EH (cell line): ENCODE measurements around the gene MINDY2.
A peak's percentile ranks its signal among the peaks of the same experiment; 100 is the strongest.

Source experiments
- DNase-seq: peaks from one replicate; pipeline ENCODE4 v3.0.0-alpha.2; 2015; ENCODE audit warnings: low read depth

Gene MINDY2, protein sequence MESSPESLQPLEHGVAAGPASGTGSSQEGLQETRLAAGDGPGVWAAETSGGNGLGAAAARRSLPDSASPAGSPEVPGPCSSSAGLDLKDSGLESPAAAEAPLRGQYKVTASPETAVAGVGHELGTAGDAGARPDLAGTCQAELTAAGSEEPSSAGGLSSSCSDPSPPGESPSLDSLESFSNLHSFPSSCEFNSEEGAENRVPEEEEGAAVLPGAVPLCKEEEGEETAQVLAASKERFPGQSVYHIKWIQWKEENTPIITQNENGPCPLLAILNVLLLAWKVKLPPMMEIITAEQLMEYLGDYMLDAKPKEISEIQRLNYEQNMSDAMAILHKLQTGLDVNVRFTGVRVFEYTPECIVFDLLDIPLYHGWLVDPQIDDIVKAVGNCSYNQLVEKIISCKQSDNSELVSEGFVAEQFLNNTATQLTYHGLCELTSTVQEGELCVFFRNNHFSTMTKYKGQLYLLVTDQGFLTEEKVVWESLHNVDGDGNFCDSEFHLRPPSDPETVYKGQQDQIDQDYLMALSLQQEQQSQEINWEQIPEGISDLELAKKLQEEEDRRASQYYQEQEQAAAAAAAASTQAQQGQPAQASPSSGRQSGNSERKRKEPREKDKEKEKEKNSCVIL

DNA sequence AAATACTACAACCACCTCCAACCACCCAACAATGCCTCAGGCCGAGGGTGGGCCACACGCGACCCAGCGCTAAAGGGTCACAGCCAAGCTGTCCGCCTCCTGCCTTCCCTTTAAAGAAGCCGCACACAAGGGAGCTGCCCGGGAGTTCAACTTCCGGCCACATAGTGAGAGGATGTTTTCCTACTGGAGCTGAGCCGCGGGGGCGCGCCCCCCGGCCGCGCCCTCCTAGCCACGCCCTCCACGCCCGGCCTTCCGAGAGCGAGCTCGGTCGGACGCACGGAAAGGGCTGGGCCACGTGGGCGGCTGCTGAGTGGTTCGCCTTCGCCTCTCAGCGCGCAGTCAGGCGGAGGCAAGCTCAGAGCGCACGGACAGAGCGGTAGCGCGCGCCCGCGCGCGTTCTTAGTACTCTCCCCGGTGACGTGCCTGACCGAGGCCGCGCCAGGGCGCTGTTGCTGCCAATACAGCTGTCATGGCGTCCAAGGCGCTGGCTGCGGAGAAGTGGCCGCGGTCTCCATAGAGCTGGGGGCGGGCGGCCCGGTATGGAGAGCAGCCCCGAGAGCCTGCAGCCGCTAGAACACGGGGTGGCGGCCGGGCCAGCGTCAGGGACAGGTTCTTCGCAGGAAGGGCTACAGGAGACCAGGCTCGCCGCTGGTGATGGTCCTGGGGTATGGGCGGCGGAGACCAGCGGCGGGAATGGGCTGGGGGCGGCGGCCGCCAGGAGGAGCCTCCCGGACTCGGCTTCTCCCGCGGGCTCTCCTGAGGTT, at the start of gene MINDY2:
Gene MINDY2, plus strand, starts transcription at position 446 of the 764 bp plus-strand sequence. Its CDS starts 94 bp downstream, at position 540.
- DNase-seq = peak; percentile 99

DNA sequence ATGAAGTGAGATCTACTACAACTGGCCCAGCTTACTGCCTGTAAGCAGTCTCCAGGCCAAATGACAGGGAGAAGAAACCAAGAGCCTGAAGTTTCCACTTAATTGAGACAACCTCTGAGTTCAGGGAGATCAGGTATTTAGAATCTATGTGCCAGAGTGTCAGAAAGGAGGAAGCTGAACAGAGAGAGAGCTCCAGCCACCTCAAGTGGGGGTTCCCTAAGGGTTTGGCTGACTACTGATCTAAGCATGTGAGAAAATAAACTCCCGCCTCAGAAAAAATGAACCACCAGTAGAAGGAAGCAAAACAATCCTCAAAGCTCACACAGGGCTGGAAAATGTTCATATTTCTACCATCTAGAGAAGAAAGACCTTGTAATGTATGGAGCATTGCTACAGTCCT, 46.6 kb upstream of the MINDY2 start:
- peak; percentile 73 for DNase-seq

DNA sequence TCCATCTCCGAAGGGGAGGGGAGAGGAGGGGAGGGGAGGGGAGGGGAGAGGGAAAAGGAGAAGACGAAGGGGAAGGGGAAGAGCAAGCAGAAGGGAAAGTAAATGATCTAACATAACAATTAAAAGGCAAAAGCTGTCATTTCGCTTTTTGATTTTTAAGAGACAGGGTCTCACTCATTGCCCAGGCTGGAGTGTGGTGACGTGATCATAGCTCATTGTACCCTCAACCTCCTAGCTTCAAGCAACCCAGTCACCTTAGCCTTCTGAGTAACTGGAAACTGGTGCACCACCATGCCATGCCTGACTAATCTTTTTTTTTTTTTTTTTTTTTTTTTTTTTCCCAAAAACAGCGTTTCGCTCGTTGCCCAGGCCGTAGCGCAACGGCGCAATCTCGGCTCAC, 44.2 kb upstream of the MINDY2 start:
- DNase-seq = no peak

DNA sequence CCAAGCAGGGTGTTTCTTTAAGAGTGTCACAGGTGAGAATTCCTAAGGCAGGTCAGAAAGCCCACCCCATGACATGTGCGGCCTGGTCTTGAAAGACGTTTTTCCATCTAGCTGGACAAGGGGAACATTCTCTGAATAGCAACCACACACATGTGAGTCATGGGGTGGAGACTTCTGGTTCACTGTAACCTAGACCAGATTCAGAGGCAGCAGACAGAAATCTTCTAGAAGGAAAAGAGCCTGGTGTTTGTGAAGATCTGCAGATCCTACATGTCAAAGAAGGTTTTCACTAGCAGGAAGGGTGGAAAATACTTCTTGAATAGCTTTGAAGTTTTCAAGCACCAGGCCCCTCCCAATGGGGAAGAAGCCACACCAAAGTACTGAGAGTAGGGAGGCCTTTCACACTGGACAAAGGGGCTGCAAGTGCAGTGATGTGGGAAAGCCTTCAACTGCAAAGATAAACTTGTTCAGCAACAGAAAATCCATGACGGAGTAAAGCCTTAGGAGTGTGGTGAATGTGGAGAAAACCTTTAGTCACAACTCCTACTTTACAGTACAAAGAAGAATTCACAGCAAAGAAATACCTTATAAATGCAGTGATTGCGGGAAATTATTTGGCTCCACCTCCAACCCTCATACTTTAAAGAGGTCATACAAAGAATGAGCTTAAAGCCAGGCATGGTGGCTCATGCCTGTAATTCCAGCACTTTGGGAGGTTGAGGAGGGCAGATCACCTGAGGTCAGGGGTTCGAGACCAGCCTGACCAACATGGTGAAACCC, 39.2 kb upstream of the MINDY2 start:
- peak; percentile 81 for DNase-seq

DNA sequence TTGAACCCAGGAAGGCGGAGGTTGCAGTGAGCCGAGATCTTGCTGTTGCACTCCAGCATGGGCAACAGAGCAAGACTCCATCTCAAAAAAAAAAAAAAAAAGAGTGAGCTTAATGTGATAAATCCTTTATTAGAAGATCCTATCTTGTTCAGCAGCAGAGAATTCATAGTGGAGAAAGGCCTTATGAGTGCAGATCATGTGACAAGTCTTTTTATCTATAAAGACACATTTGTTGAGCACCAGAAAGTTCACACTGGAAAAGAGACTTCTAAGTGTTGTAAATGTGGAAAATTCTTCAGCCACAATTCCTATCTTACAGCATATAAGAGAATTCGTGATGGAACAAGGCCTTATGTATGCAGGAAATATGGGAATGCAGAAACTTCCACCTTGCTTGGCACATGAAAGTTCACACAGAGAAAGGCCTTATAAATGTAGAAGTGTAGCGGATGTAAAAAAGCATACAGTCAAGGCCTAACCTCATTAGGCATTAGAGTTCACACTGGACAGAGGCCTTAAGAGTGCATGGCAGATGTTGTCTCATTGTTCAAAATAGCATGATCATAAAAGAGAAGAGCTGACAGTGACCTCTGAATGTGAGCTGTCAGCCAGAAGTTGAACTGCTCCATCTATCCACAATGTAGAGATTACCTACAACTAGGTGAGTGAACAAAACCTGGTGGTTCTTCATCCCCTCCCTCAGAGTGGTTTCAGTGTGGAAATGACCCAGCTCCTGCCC, 38.3 kb upstream of the MINDY2 start:
- no peak for DNase-seq

DNA sequence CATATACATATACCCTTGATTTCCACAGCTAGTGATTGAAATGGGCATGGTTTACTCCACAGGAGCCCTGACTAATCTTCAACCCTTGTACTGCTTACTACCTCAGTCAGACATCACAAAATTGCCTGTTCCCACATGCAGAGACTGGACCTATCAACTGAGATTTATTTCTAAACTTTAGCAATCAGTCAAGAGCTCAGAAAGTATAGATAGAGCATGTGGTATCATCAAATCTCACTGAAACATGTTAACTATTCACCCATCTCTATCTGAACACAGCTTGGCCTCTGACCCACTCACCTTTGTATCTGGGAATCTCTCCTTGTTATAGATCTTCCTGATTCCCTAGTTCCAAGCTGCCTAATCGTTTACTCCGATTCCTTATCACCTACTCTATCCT, 36.2 kb upstream of the MINDY2 start:
- DNase-seq = no peak

DNA sequence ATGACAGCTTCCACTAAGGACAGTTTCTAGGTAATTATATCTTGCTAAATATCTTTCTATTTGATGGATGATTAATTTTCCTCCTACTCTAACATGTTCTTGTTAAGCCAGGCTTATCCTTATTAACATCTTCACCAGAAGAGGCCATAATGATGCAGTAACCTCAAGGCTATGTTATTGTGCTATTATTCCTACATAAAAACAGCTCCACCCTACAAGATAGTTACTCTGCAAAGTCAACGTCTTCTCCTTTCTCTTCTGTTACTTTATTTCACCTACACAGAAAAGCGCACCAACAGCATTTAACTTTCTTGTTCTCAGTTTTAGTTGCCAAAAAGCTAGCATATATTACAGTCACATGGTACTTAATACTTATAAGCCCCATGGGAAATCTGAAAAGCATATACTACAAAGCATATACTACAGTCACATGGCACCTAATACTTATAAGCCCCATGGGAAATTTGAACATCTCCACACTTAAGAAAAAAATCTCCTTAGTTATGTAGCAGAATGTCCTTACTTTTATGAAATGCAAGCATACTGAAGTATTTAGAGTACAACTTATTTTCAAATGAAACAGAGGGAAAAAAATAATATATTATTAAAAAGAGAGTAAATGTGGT, 35.0 kb upstream of the MINDY2 start:
- DNase-seq = no peak

DNA sequence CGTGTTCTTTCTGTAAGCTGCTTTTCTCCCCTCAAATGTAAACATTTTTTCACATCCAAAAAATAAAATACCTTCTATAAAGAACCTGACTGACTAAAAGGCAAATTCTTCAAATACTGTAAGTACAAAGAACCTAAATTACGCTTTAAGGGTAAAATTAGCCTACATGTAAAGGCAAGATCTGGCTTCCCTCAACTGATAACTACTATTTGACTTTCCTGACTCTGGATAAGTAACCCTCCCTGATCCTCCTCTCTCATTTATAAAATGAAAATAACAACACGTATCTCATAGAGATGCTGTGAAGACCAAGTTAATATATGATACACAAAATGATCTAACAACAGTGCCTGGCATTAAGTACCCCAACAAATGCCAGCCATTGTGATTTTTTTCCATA, 33.8 kb upstream of the MINDY2 start:
- DNase-seq = no peak

DNA sequence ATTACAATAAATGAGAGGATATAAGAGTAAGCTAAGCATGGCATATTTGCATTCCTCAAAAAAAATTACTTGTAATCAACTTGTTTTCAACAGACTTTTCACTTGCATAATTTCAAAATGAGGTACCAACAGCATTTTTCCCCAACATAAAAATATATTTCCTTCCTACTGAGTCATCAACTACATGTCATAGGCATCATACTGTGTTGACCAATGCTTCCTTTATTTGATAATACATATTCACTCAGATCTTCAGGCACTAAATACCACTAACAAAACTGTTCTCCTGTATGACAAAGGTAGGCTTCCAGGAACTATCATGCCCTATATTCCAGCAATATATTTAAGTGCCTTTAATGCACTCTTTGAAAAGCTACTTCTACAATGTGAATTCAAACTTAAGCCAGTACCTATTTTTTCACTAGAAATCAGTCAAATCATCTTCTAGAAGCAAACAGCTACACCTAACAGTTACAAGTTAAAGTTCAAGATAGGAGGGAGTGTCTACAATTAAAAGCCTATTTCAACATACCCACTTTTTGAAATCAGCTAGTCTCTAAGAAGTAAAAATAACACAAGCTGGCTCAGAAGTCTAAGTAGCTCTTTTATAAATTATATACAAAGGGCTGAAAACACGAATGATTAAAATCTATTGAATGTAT, 32.9 kb upstream of the MINDY2 start:
- peak; percentile 39 for DNase-seq

DNA sequence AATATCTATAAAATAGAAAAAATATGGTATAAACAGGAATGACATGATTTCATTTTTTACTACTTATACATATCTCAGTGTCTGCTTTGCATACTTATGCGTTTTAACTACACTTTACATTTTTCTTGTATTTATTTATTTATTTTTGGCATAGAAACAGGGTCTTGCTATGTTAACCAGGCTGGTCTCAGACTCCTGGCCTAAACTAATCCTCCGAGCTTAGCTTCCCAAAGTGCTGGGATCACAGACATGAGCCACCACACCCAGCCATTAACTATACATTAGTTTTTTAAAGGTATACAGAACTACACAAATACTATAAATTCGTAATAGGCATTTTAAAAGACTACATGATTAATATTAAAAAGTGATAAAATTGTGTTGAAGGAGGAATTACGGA, 30.7 kb upstream of the MINDY2 start:
- no peak for DNase-seq

DNA sequence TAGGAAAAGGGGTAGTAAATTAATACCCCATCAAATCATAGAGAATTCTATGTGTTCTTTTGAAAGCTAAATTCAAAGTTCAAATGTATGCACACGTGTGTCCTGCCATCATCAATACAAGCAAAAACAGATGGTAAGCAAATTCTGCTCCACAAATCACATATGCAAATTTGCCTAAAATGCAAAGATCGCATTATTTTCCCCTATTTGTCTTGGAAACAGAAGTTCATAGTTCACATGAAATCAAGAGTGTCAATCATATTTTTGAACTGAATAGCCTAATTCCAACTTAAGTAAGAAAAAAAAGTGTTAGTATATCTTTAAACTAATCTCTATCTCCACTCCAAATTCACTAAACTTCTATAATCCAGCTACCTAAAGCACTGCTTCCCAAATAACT, 30.1 kb upstream of the MINDY2 start:
- no peak for DNase-seq

DNA sequence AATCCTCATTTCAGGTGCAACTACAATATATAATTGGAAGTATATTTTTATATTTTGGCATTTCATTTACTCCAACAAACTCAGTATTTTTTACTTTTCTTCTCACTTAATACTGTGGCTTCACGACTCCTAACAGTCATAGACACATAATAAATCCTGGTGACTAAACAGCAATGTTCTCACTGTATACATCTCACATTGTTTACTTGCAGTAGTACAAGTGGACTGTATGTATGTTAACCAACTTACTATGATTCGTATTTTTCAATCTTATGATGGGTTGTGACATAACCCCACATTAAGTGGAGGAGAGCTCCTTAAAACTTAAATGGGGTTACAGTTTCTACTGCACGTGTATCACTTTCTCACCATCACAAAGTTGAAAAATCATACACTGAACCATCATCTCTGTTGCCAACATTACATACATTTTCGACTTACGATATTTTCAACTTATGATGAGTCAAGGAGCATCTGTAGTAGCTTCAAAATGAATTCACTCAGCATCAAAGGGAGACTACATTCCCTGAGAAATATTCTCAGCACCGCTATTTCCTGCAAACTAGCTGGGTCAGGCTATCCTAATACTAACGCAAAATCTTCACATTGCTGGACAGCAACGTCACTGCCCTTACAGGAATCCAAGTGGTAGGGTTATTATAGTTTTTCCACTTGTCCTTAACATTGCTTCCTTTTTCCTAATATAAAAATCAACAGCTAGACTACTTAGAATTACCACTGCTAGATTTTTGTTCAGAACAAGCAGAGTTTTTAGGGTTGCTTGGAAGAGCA, 28.9 kb upstream of the MINDY2 start:
- DNase-seq = peak; percentile 92

DNA sequence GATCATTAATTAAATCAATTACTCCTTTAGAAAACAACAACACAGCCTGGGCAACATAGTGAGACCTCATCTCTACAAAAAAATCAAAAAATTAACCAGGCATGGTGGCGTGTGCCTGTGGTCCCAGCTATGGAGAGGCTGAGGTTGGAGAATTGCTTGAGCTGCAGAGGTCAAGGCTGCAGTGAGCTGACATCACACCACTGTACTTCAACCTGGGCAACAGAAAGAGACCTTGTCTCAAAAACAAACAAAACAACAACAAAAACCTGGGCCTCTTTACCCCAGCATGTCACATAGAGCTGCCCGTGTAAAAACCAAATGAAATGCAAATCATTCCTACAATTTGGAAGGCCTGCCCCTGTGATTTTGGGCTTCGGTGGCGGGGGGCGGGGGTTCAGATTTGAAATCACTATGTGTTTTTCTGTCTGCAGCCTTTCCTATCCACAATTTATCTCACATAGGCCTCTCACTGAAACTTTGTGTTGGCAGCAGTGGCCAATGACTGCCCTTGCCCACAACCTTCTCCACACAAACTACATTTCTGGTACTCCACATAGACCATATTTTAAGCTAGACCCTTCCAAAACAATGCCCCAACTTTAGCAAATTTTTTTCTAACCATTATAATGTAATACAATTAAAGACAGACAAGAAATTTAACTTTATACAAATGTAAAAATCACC, 28.1 kb upstream of the MINDY2 start:
- DNase-seq = no peak

DNA sequence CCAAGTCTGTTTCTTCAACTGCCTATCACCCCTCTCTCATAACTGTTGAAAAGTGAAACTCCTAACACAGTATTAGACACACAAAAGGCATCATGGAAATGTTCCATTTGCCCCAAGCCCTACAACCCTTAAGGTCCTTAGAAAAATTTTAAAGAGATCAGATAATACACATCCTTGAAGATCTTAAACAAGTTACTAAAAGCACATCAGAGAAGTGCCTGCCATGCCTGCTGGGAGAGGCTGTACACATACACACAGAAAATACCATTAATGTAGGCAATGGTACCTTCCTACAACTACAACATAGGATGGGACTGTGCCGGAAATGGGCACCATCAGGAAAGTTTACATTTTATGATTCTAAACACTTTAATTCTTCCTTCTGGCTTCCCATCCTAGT, 24.9 kb upstream of the MINDY2 start:
- DNase-seq = no peak

DNA sequence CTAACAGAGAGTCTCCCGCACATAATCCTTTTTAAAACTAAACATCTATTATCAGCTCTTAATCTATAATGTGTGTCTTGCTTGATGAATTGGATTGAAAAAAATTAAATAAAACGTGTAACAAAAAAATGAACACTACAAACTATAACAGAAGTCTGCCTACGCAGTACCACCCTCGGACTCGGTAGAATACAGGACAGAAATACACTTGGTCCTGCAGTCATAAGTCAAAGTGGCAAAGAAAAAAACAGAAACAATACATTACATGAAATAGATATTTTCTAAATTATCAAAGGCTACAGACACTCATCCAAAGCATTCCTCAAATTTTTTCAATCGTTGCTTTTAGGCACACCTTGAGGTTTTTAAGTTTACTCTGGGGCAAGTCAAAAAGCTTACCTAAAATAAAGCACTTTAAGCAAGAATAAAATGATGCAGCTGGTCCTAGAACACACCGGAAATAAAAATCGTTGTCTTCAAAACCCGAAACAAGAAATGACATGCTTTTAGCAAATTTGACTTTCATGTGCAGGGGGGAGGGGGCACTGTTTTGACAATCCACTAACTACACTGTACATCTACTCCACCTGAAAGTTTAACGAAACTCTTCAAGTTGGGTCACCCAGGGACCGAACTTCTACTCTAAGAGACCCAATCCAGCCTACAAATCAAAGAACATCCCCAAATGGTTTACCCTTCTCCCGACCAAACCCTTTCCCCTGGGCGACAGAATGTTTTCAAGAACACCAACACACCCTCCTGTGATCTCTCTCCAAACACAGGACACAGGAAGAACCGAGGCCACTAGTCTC, 22.9 kb upstream of the MINDY2 start:
- no peak for DNase-seq

DNA sequence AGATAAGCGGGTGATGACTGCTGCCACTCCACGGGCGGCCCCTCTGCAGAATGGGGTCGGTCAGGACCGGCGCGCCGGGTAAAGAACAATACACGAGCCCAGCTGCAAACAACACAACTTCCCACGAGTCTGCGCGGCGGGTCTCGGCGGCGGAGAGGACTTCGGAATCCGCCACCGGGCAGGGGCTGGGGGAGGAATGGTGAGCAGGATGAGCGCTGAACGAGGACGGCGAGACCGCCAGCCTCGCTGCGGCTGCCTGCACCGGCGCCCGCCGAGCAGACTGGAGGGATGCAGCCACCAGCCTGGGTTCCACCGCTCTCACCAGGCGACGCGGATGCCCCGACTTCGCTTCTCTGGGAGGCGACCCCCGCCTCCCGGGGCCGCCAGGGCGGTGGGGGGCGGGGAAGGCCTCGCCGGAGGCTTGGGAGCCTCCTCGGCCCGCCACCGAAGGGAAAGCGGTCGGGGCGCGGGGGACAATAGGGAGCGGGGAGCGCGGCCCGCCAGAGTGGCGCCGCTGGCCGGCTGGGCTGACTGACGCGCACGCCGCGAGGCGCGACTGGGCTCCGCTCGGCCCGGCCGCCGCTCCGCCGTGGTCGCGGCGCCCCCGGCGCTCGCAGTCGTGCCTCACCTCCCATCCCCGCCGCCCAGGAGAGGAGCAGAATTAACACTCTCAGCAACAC, 22.1 kb upstream of the MINDY2 start:
- peak; percentile 50 for DNase-seq

DNA sequence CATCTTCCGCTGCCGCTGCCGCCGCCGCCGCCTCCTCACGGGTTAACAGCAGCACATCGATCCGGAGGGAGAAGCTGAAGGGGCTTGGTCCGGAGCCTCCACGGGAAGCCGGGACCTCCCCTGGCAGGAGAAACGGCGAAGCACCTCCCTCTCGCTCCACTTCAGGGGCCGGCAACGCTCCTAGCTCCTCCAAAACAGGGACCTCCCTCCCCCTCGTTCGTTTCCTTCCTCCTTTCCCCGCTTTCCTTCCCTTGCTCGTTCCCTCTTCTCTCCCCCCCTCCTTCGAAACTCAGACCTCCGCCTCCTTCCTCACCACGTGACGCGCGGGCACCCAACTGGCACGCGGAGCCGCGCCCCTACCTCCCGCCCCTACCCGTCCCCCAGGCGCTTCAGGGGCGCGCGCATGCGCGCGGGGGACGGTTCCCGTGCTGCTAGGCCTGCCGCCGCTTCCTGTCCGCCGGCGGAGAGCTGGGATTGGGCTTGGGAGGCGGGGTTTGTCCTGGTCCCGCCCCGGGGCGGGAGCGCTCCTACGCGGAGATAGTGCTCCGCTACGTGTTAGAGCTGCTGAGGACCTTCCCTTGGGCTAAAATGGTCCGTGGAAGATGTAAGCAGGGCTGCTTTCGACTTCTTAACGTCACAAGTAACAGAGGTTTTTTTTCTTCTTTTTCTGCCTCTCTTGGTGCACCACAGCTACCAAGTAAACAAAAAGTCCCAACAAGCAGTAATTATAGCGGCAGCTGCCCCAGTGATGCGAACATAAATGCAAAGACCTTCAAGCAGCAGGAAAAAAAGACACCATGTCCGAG, 21.4 kb upstream of the MINDY2 start, which contains the start of gene ADAM10:
Gene ADAM10, minus strand, starts transcription at position 176 of the 806 bp plus-strand sequence. Its CDS starts 173 bp downstream, at position 3.
- peak; percentile 99 for DNase-seq
